Karpas-422 (cell line): Measurements from ENCODE around the gene ZSCAN9. TPM values are rescaled to one million over a fixed set of nuclear protein-coding genes. Genes with fewer than 3 reads are reported as not detected.

Experiments used
- DNase-seq: peaks from one replicate; pipeline ENCODE4 v3.0.0-alpha.2; 2015
- H2AFZ ChIP-seq: fragments of 200-600 bp; sonication (generic); 2 replicates; pipeline ENCODE4 v1.6.1; 2014; ENCODE audit warnings: antibody characterized with exemption, low read length, mixed read lengths
- H3K27ac ChIP-seq: fragments of 200-600 bp; sonication (generic); 2 replicates; pipeline ENCODE4 v1.5.1; 2014; ENCODE audit warnings: mild to moderate bottlenecking, low read length, moderate library complexity
- H3K27me3 ChIP-seq: fragments of 200-600 bp; sonication (generic); 2 replicates; pipeline ENCODE4 v1.6.1; 2014; ENCODE audit warnings: low read length, mixed read lengths
- H3K36me3 ChIP-seq: fragments of 200-600 bp; sonication (generic); 2 replicates; pipeline ENCODE4 v1.6.1; 2014; ENCODE audit warnings: low read length, mixed read lengths; ENCODE audit not compliant: insufficient read depth
- H3K4me1 ChIP-seq: fragments of 200-600 bp; sonication (generic); 2 replicates; pipeline ENCODE4 v1.6.1; 2014; ENCODE audit warnings: mild to moderate bottlenecking, low read length, mixed read lengths
- H3K4me2 ChIP-seq: fragments of 200-600 bp; sonication (generic); 2 replicates; pipeline ENCODE4 v1.6.1; 2014; ENCODE audit warnings: low read length, low read depth, mild to moderate bottlenecking; ENCODE audit not compliant: poor library complexity, severe bottlenecking
- H3K4me3 ChIP-seq: fragments of 200-600 bp; sonication (generic); 2 replicates; pipeline ENCODE4 v1.5.1; 2014; ENCODE audit warnings: mild to moderate bottlenecking, antibody characterized with exemption, low read length, mixed read lengths
- H3K79me2 ChIP-seq: fragments of 200-600 bp; sonication (generic); 2 replicates; pipeline ENCODE4 v1.6.1; 2014; ENCODE audit warnings: mild to moderate bottlenecking, low read length, mixed read lengths
- H3K9ac ChIP-seq: fragments of 200-600 bp; sonication (generic); 2 replicates; pipeline ENCODE4 v1.6.0; 2014; ENCODE audit warnings: low read length
- H3K9me2 ChIP-seq: fragments of 200-600 bp; sonication (generic), shearing (Covaris generic); replicated peaks from 2 replicates; pipeline ENCODE4 v1.6.0; 2014; ENCODE audit warnings: mild to moderate bottlenecking, low read length, moderate library complexity; ENCODE audit not compliant: insufficient read depth
- H3K9me3 ChIP-seq: fragments of 300-700, 200-600 bp; sonication (generic); 2 replicates; pipeline ENCODE4 v1.6.1; 2014; ENCODE audit warnings: low read length, mixed read lengths
- H4K20me1 ChIP-seq: fragments of 200-600 bp; sonication (generic); 2 replicates; pipeline ENCODE4 v1.6.1; 2014; ENCODE audit warnings: mild to moderate bottlenecking, antibody characterized with exemption, low read length, low read depth; ENCODE audit not compliant: insufficient read depth
- total RNA-seq: library from RNA; depleted of rRNA; stranded (reverse); fragments of >200 nt; shearing (Covaris generic); gene quantifications from 2 replicates; pipeline ENCODE4 v1.2.3, GENCODE V29; 2014; ENCODE audit warnings: low replicate concordance

Gene ZSCAN9
- total RNA-seq, 1 experiment from 2014 or later, result 35.1 TPM

GRCh38 chr6:28266962-28267694, 42.1 kb downstream of the ZSCAN9 start, which contains the start of gene ZSCAN26:
Gene ZSCAN26, plus strand, starts transcription at chr6:28267143. Its CDS starts 4,777 bp downstream, at chr6:28271920.
- Histone ChIP-seq H3K27me3 (no peaks in the 10 kb centered on the region), H3K4me3 (peak within 1 kb of the TSS; percentile 87)

GRCh38 chr6:28267695-28268059, 42.6 kb downstream of the ZSCAN9 start:
- no peaks in the 10 kb centered on the region for H3K9me2 ChIP-seq
- H4K20me1 ChIP-seq, result no peaks in the 10 kb centered on the region
- peaks cover 43% of the 10 kb centered on the region for H3K79me2 ChIP-seq
- peak overlapping the region; percentile 82 for H3K9ac ChIP-seq
- peak overlapping the region; percentile 94 for H3K4me2 ChIP-seq
- no peaks in the 10 kb centered on the region for H3K27me3 ChIP-seq
- peak overlapping the region; percentile 93; the same call in 1 of the 2 replicates for H2AFZ ChIP-seq
- H3K36me3 ChIP-seq, result no peaks in the 10 kb centered on the region
- no peaks in the 10 kb centered on the region for H3K9me3 ChIP-seq
- H3K27ac ChIP-seq, result no peak overlapping the region
- no peak for DNase-seq
- peak overlapping the region; percentile 87 for H3K4me3 ChIP-seq
- peaks cover 17% of the 10 kb centered on the region for H3K4me1 ChIP-seq

More at GRCh38 chr6:28266962-28267694, 42.1 kb downstream of the ZSCAN9 start, which contains the start of gene ZSCAN26:
- peak; percentile 97 for DNase-seq
- Histone ChIP-seq H3K4me1 (peaks cover 17% of the 10 kb centered on the region), H3K9ac (peak within 1 kb of the TSS; percentile 82), H3K4me2 (peak within 1 kb of the TSS; percentile 94), H3K27ac (peak within 1 kb of the TSS; percentile 57), H3K79me2 (peaks cover 43% of the 10 kb centered on the region), H2AFZ (peak within 1 kb of the TSS; percentile 93), H3K9me3 (no peaks in the 10 kb centered on the region), H4K20me1 (no peaks in the 10 kb centered on the region), H3K9me2 (no peaks in the 10 kb centered on the region), H3K36me3 (no peaks in the 10 kb centered on the region)

DNA sequence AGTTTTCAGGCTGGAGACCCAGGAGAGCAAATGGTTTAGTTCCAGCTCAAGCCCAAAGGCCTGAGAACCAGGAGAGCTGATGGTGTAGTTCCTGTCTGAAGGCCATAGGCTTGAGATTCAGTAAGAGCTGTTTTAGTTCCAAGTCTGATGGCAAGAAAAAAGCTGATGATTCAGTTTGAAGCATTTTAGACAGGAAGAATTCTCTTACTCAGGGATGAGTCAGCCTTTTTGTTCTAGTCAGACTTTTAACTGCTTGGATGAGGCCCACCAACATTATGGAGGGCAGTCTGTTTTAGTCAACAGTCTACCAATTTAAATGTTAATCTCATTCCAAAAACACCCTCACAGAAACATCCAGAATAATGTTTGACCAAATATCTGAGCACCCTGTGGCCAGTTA, 44.4 kb downstream of the ZSCAN9 start:
- no peak overlapping the region for H3K27ac ChIP-seq
- H3K4me3 ChIP-seq, result no peak overlapping the region
- H3K9ac ChIP-seq, result no peak overlapping the region
- H3K9me2 ChIP-seq, result no peaks in the 10 kb centered on the region
- peaks cover 43% of the 10 kb centered on the region for H3K79me2 ChIP-seq
- H4K20me1 ChIP-seq, result no peaks in the 10 kb centered on the region
- no peaks in the 10 kb centered on the region; the same call in 1 of the 2 replicates for H3K36me3 ChIP-seq
- H3K4me1 ChIP-seq, result peaks cover 17% of the 10 kb centered on the region
- no peak overlapping the region for H2AFZ ChIP-seq
- DNase-seq, result no peak
- no peak overlapping the region for H3K4me2 ChIP-seq
- H3K27me3 ChIP-seq, result no peaks in the 10 kb centered on the region
- H3K9me3 ChIP-seq, result no peaks in the 10 kb centered on the region

DNA sequence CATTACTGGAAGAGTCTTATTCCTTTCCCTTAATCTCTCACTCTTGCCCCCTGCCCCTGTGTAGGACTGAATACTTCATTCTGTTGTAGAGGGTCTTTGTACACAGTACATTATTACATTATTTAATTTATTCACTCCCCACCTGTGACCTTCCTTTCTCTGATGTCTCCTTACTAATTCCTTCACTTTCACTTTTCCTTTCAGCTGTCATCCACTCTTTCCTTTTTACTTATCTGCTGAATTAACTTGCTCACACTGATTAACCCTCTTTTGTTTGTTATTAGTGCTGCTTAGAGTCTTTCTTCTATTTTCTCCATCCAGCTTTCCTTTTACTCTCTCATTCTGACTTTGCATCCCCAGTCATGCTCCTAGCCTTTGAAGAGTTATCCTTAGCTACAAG, 49.8 kb downstream of the ZSCAN9 start:
- Histone ChIP-seq H3K27me3 (no peaks in the 10 kb centered on the region), H3K36me3 (peaks cover 15% of the 10 kb centered on the region; the same call in 1 of the 2 replicates), H3K4me2 (no peak overlapping the region), H4K20me1 (no peaks in the 10 kb centered on the region), H3K9ac (no peak overlapping the region), H3K27ac (no peak overlapping the region), H3K79me2 (peaks cover 9% of the 10 kb centered on the region), H3K4me3 (no peak overlapping the region), H3K9me2 (no peaks in the 10 kb centered on the region), H3K9me3 (no peaks in the 10 kb centered on the region), H3K4me1 (no peaks in the 10 kb centered on the region), H2AFZ (no peak overlapping the region)
- no peak for DNase-seq

DNA sequence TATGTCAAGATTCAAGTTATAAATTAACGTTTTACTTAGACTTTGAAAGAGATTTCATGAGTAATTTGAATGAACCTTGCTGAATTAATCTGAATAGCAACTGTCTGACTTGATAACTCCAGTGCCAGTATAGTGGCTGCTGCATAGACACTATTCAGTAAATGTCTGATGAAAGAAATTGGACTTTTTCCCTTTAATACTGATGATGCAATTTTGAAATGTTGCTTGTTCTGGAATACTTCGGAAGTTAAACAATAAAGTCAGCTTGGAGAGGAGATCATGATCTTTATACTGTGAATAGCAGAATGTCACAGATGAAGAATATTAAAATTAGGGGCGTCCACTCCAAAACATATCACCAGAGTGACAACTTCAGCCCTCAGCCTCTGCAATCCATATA, 52.7 kb downstream of the ZSCAN9 start:
- H3K27me3 ChIP-seq, result no peaks in the 10 kb centered on the region
- no peak overlapping the region for H2AFZ ChIP-seq
- H4K20me1 ChIP-seq, result no peaks in the 10 kb centered on the region
- peaks cover 18% of the 10 kb centered on the region for H3K4me1 ChIP-seq
- H3K4me2 ChIP-seq, result no peak overlapping the region
- H3K4me3 ChIP-seq, result no peak overlapping the region
- H3K9me2 ChIP-seq, result no peaks in the 10 kb centered on the region
- H3K36me3 ChIP-seq, result peaks cover 15% of the 10 kb centered on the region; the same call in 1 of the 2 replicates
- DNase-seq, result no peak
- no peak overlapping the region for H3K27ac ChIP-seq
- H3K9me3 ChIP-seq, result no peaks in the 10 kb centered on the region
- H3K79me2 ChIP-seq, result peaks cover 11% of the 10 kb centered on the region
- no peak overlapping the region for H3K9ac ChIP-seq

GRCh38 chr6:28280595-28281287, 55.7 kb downstream of the ZSCAN9 start:
- peaks cover 24% of the 10 kb centered on the region for H3K79me2 ChIP-seq
- peak overlapping the region; percentile 92 for H3K4me2 ChIP-seq
- H3K9me2 ChIP-seq, result no peaks in the 10 kb centered on the region
- H2AFZ ChIP-seq, result peak overlapping the region; percentile 82
- H3K27ac ChIP-seq, result no peak overlapping the region
- DNase-seq, result no peak
- H3K9ac ChIP-seq, result peak overlapping the region; percentile 83
- peak overlapping the region; percentile 95 for H3K4me3 ChIP-seq
- H3K4me1 ChIP-seq, result peaks cover 27% of the 10 kb centered on the region
- H3K27me3 ChIP-seq, result no peaks in the 10 kb centered on the region
- no peaks in the 10 kb centered on the region for H3K9me3 ChIP-seq
- H3K36me3 ChIP-seq, result peaks cover 24% of the 10 kb centered on the region; the same call in 1 of the 2 replicates
- H4K20me1 ChIP-seq, result no peaks in the 10 kb centered on the region

DNA sequence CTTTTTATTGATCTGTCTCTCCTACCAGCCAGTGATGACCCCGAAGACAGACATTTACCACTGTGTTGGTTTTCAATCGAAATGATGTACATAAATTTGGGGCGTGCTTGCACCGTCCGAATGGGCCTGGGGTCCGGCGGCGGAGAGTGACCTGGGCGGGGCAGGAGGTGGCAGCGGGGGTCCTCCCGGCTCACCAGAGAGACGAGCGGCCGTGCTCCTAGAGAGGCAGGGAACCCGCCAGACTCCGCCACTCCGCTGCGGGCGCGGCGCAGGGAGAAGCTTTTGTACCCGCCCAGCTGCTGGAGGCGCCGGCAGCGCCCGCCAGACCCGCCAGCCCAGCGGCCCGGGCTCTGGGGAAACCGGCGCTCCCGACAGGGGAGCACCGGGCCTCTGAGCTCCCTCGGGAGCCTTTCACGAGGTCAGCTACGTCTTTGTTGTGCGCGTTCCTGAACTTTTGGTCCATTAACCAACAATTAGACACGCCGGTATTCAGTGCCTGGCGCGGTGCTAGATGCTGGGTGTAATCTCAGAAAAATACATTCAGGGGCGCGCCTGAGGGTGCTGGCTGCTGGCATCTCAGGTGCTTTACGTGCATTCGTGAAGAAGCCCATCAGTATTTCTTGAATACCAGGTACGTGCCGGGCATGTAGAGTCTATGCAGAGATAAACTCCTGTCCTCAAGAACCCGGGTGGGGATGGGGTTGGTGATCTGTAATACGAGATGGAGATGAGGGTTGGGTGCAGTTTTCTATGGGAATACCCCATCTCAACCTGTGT, 56.4 kb downstream of the ZSCAN9 start, which contains the start of gene PGBD1:
TSS of gene PGBD1 (plus strand) at position 285 of the 777 bp plus-strand sequence. CDS start 2,242 bp downstream, outside the sequence.
- Histone ChIP-seq H3K4me3 (peak within 1 kb of the TSS; percentile 95), H4K20me1 (no peaks in the 10 kb centered on the region), H3K9me3 (no peaks in the 10 kb centered on the region), H3K36me3 (peaks cover 25% of the 10 kb centered on the region), H3K79me2 (peaks cover 24% of the 10 kb centered on the region), H3K9ac (peak within 1 kb of the TSS; percentile 83), H3K27ac (no peak within 1 kb of the TSS), H3K4me1 (peaks cover 27% of the 10 kb centered on the region), H2AFZ (peak within 1 kb of the TSS; percentile 82), H3K27me3 (no peaks in the 10 kb centered on the region), H3K4me2 (peak within 1 kb of the TSS; percentile 92), H3K9me2 (no peaks in the 10 kb centered on the region)
- peak; percentile 91 for DNase-seq
